CD4-positive, alpha-beta T cell treated with Interleukin-6 for 4 hours (primary cell): Measurements from ENCODE around the gene SLC38A11.

Experiments used
- DNase-seq: peaks from one replicate; pipeline ENCODE4 v3.0.0-alpha.2; 2020; ENCODE audit warnings: mixed read lengths

SLC38A11 gene

GRCh38 chr2:164913640-164914350 is 41.5 kb downstream of the SLC38A11 start:
- DNase-seq: no peak

DNA sequence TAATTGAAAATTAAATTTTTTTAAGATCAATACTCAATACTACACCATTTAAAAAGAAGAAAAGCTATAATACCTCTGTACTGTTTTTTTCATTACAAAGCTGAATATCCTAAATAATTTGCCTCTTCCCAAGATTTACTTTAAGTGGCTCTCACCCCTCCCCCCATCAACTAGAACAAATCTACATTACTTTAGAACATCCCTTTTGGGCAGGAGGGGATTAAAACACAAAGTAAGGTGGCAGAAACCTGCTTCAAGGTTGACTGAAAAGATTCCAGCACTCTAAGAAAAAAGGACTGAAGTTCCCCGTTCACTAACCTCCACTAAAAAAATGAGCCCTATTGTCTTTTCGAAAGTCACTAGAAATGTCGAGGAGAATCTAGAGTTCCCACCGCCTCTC is 42.3 kb downstream of the SLC38A11 start:
- no peak for DNase-seq

DNA sequence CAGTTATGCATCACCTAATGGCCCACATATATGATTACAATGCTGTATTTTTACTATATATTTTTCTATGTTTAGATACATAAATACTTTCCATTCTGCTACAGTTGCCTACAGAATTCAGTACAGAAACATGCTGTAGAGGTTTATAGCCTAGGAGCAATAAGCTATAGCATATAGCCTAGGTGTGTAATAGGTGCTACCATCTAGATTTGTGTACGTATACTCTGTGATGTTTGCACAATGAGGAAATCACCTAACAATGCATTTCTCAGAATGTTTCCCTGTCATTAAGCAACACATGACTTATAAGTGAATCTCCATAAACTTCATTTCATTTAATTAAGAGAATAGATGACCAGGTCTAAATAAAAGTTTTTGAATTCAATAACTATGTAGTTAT is 43.5 kb downstream of the SLC38A11 start:
- no peak for DNase-seq

GRCh38 chr2:164910101-164910899 is 45.0 kb downstream of the SLC38A11 start:
- DNase-seq: no peak

GRCh38 chr2:164906947-164907346 is 48.4 kb downstream of the SLC38A11 start:
- DNase-seq: no peak

GRCh38 chr2:164905307-164905706 is 50.0 kb downstream of the SLC38A11 start:
- DNase-seq: no peak

DNA sequence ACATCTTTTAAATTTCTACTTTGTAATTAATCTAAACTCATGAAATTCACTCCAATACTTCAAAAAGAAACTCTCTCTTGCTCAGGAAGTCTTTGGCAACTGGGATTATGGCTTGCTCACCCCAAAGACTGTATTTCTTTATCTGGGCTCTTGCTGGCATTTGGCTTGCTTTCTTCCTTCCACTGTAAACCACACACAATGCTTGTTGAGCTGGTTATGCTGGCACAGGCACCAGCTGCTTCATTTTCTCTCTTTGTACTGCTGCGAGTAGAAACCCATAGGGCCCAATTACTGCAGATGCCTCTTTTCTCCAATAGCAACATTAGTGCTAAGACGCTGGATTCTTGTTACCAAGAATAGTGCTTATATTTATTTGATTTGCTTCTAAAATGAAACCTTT is 51.4 kb downstream of the SLC38A11 start:
- DNase-seq: no peak

- no peak for DNase-seq
These were observed 52.1 kb downstream of the SLC38A11 start for GRCh38 chr2:164903204-164903603.

DNA sequence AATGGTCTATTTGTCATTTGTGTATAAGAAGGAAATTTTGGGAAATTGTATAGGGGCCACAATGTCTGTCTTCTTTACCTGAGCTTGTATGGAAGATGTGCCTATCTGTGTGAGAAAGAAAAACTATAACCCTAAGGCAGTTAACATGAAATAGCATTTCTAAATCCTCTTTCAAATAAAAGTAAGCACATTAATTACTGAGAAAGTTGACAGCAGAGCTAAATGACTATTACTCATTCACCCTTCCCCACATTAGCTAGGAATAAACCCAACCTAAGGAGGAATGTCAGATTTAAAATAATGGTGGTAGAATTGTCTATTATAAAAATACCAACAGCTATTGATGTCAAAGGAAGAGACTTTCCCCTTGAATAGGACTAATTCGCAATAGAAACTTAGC is 56.2 kb downstream of the SLC38A11 start:
- DNase-seq: no peak

- no peak for DNase-seq
These were observed 56.9 kb downstream of the SLC38A11 start for GRCh38 chr2:164898475-164898874.

DNA sequence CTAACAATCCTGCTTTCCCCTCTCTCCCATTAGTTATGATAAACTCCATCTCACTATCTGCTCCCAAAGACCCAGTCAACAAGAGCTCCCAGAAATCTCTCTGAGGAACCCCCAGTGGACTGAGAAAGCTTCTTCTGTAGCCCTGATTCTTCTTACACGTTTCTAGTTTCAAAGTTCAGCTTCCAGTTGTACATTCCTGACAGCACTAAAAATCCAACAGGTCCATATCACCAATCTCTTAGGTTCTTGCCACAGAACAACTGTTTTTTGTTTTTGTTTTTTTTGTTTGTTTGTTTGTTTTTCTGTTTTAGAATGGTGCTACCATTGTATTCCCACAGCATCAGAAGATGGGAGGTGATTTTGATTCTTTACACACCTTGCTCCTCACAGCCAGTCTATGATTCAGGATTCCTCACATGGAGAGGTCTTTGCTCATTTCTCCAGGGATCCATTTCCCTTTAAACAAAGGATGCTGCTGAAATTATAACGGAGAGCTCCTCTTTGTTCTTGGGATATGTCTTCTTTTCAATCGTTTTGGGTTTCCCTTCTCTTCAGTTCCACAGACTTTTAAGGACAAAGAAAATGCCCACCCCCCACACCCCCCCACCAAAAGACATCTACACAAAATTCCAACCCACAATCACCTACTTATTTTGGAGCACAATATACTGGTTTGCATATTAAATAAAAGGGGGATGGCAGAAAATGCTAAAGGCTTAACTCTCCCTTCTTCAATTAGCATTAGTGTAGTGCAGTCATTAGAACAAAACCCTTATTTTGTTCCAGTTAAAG is 57.7 kb downstream of the SLC38A11 start:
- DNase-seq: no peak

GRCh38 chr2:164896634-164897355 is 58.5 kb downstream of the SLC38A11 start:
- no peak for DNase-seq

DNA sequence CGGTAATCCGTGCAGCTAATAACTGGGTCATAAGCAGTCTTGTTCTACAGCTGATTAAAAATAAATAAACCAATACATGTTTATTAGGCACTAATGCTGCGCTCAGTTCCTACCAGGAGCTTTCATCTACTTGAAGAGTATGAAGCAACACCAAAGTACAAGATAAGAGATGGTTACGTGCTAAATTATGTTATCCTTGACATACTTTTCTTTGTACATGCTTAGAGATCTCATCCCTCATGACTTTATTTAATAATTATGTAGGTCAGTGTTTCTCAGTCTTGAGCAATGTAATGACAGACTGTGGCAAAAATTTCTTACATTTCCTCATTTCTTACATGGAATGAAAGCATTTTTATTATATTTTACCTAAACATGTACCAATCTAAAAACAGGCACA is 59.1 kb downstream of the SLC38A11 start:
- DNase-seq: no peak

DNA sequence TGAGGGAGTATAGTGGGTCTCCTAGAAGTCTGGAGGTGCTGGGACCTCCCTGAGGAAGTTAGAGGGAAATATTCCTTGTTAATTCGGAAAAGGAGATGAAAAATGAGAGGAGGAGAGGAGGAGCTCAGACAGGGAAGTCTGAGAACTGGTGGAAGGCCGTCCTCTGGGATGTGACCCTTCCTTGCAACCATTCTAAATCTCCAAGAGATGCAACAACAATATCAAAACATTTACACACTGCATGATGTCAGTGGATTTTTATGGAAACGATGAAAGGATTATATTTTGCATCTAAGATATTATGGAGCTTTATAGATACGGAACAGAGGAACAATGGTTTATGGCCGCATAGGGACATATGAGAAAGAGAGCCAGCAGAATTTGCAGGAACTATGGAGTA is 63.9 kb downstream of the SLC38A11 start:
- DNase-seq: no peak

DNA sequence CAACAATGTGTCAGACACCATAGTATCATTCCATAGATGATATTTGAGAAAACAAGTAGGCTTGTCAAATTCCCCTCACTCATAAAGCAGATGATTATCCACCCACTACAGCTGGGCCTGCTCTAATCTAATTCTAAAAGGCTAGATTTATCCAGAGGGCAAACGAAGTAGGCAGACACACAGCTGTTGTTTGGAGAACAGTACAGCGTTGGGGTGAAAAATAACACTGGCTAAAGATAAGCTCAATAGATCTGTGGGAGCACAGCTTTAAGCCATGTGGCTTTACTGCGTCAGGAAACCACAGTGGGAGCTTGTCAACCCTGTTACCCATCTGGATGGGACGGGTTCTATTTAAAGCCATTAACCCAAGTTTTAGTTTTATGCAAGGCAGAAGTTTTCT is 64.8 kb downstream of the SLC38A11 start:
- no peak for DNase-seq

GRCh38 chr2:164888592-164888991 is 66.7 kb downstream of the SLC38A11 start:
- no peak for DNase-seq

- DNase-seq: no peak
These were observed 67.7 kb downstream of the SLC38A11 start for GRCh38 chr2:164887434-164888144.

- no peak for DNase-seq
These were observed 73.0 kb downstream of the SLC38A11 start for GRCh38 chr2:164882276-164882675.

GRCh38 chr2:164881524-164881923 is 73.8 kb downstream of the SLC38A11 start:
- DNase-seq: no peak

DNA sequence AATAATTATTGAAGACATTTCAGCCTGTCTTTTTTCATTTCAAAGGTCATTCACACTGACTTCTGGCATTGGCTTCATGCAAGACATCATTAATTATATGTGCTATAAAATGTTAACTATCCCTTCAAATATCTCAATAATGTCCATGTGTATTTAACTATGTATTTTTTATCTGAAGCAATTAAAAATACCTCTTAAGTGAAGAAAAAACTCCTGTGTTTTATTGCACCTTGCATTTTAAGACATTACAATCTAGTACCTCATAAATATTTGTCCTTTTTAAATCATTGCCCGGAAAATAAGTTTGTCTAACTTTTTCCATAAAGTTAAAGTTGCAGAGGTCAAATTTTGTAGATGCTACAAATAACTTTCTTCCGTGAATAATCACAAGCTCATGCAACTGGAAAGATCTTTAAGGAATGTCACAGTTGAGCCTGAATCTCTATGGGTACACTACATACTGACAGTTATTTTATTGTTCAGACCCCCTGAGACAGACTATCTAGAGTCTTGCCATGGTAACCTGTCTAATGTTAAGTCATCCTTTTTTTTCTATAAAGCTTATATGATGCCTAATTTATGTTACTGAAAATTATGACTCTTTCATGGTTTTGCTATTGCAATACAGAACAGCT is 75.3 kb downstream of the SLC38A11 start:
- no peak for DNase-seq

- no peak for DNase-seq
These were observed 77.4 kb downstream of the SLC38A11 start for GRCh38 chr2:164877927-164878326.

GRCh38 chr2:164877169-164877568 is 78.2 kb downstream of the SLC38A11 start:
- no peak for DNase-seq
